Aorta (tissue), 5 donors: ENCODE results near the gene PRKCZ. TPM values are rescaled to one million over a fixed set of nuclear protein-coding genes. Genes with fewer than 3 reads are reported as not detected.
"Not testable (repeated sequence)": the region's sequence is repeated elsewhere in the genome, so short reads cannot be mapped to it uniquely, and the experiment has no call there.

Source experiments
- ATAC-seq: fragments of 200-7000 bp; cut with Tn5 transposase; one replicate; pipeline ENCODE4 v1.9.1; 2022; ENCODE audit warnings: moderate library complexity; ENCODE audit not compliant: low FRiP score
- DNase-seq, 2 donors: peaks; one replicate each; pipeline ENCODE4 v3.0.0-alpha.2; 2020
- H3K27ac ChIP-seq, 2 donors: one replicate each; pipeline ENCODE4 v1.5.1; 2013; ENCODE audit warnings: low read length in 2 of 2, mild to moderate bottlenecking in 2 of 2, moderate library complexity in 2 of 2, control low read depth in 1 of 2, inconsistent platforms in 1 of 2, low read depth in 1 of 2
- H3K27me3 ChIP-seq, 2 donors: one replicate each; pipeline ENCODE4 v1.6.1; 2013; ENCODE audit warnings: control low read depth in 1 of 2, low read length in 1 of 2, mild to moderate bottlenecking in 1 of 2, moderate library complexity in 1 of 2; ENCODE audit not compliant: insufficient read depth in 2 of 2, control insufficient read depth in 1 of 2
- H3K36me3 ChIP-seq, 2 donors: one replicate each; pipeline ENCODE4 v1.6.1; 2013; ENCODE audit warnings: control low read depth in 1 of 2, low read length in 1 of 2, mild to moderate bottlenecking in 1 of 2; ENCODE audit not compliant: insufficient read depth in 2 of 2, control insufficient read depth in 1 of 2
- H3K4me1 ChIP-seq, 2 donors: one replicate each; pipeline ENCODE4 v1.6.1; 2013; ENCODE audit warnings: low read length in 2 of 2, control low read depth in 1 of 2, mild to moderate bottlenecking in 1 of 2, moderate library complexity in 1 of 2; ENCODE audit not compliant: insufficient read depth in 2 of 2, control insufficient read depth in 1 of 2
- H3K4me3 ChIP-seq, 2 donors: one replicate each; pipeline ENCODE4 v1.5.1; 2013; ENCODE audit warnings: low read length in 2 of 2, control low read depth in 1 of 2, mild to moderate bottlenecking in 1 of 2
- H3K9me3 ChIP-seq: one replicate; pipeline ENCODE4 v1.6.1; 2013; ENCODE audit warnings: mild to moderate bottlenecking, low read length; ENCODE audit not compliant: control insufficient read depth
- WGBS, 2 donors: extraction: QIAGEN DNeasy Blood & Tissue Kit; methylation state at CpG; one replicate each; pipeline ENCODE4 v1.1.7; 2013; 5-methylcytosine and 5-hydroxymethylcytosine counted together
- intact Hi-C, 2 donors: fragments of 100-400 bp; cut with DNase I; formaldehyde crosslinking; loops; one replicate each; pipeline versions ENCODE4 v1.14.2 to v1.15.0; 2022
- polyA plus RNA-seq, 2 donors: library from polyadenylated mRNA; stranded (reverse); fragments of 200-250 nt; gene quantifications; one replicate each; pipeline ENCODE4 v1.2.3, GENCODE V29; 2013
- total RNA-seq, 2 donors: library from RNA; stranded (reverse); fragmentation: NEBNext Ultra II Directional; extraction: Animal tissue kit (Norgen Biotek cat#: 25700); gene quantifications; one replicate each; pipeline ENCODE4 v1.2.1, GENCODE V29; 2021
- donor health status: healthy with polysubstance abuse.
- donor health status: Bipolar disorder and iron deficiency.
- donor health status: DM: no; HTN: no; CAD: no.
- donor health status: DM: no; HTN: no; CAD: no.
- donor health status: DM: yes; HTN: yes; CAD: no.

Gene PRKCZ
- total and polyA plus RNA-seq, 4 donors: 1.5 to 23.2 (median 4.2) TPM

GRCh38 chr1:2109581-2110021 lies 59.4 kb downstream of the PRKCZ start:
- Histone ChIP-seq H3K9me3 (no peaks in the 10 kb centered on the region), H3K4me1 (no peaks in the 10 kb centered on the region), H3K27ac (no peak overlapping the region), H3K4me3 (no peak overlapping the region), H3K27me3 (no peaks in the 10 kb centered on the region), H3K36me3 (no peaks in the 10 kb centered on the region)
- 90 to 91% methylated on average over 24 of the region's 24 CpGs for WGBS, 2 donors
- DNase-seq: peak; percentile 46 to 65
- intact Hi-C loops: no loop called here
- no peak for ATAC-seq

DNA sequence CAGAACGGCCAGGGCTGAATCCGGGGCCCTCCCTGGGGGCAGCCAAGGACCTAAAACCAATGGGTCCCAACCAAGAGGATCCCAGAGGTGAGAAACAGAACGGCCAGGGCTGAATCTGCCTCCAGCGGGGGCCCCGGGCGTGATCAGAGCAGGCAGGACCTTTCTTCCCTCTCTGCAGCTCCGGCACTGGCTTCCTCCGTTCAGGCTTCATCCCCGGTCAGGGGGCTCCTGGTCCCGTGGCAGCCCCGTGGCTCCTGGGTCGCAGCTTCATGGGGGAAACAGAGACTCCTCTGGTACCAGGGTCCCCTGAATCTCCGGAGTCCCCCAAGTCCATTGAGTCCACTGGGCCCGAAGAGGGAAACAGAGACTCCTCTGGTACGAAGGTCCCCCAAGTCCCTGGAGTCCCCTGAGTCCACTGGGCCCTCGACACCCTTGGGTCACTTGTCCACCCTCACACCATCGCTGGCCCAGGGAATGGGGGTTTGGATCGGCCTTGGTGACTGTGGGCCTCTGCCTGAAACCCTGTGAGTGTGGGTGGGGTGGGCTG lies 60.1 kb downstream of the PRKCZ start:
- no peaks in the 10 kb centered on the region for H3K27me3 ChIP-seq
- 92 to 93% methylated on average over 15 to 18 of the region's 18 CpGs for WGBS, 2 donors
- H3K36me3 ChIP-seq: no peaks in the 10 kb centered on the region

DNA sequence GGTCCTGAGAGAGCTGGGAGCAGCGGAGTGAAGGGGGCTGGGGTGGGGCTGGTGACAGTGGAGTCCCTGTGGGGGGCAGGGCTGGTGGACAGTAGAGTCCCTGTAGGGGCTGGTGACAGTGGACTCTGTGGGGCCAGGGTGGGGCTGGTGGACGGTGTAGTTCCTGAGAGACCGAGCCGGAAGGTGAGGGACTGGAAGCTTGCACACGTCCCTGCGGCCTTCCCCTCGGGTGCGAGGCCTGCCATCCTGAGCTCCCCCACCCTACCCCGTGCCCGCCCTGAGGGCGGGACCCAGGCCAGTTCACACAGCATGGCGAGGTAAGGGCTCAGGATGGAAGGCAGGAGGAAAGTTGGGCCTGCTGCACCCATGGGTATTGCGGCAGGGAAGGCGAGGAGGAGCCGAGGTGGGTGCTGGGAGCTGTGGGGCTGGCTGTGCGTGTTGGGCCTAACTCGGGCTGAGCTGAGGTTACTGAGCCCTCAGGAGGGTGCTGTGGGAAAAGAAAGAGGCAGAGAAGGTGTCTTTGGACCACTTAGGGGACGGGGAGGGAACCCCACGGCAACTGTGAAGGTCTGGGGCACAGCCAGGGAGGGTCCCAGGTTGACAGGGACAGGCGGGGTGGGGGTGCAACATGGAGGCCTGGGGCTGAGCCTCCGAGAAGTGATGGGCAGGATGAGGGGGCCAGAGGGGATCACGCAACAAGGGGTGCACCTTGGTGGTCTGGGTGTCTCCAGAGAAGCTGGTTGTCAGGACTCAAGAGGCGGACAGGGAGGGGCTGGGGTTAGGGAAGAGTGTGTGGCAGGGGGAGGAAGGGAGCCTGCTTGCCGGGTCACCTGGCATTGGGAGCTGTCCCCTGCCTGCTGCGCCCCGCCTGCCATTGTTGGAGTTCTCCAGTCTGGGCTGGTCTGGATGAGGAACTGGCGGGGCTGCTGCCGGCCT lies 60.8 kb downstream of the PRKCZ start:
- Histone ChIP-seq H3K4me1 (no peaks in the 10 kb centered on the region), H3K9me3 (no peaks in the 10 kb centered on the region), H3K36me3 (no peaks in the 10 kb centered on the region), H3K27me3 (no peaks in the 10 kb centered on the region), H3K27ac (no peak overlapping the region), H3K4me3 (no peak overlapping the region)
- no peak for ATAC-seq
- peak; percentile 39 to 74 for DNase-seq
- 89 to 93% methylated on average over 28 of the region's 28 CpGs for WGBS, 2 donors
- intact Hi-C loops: no loop called here

More for the DNA sequence above, 60.1 kb downstream of the PRKCZ start:
- no peak overlapping the region for H3K27ac ChIP-seq
- H3K4me1 ChIP-seq: no peaks in the 10 kb centered on the region
- H3K9me3 ChIP-seq: no peaks in the 10 kb centered on the region
- intact Hi-C loops: no loop called here
- DNase-seq (peak; percentile 35 to 48), ATAC-seq (no peak)
- H3K4me3 ChIP-seq: no peak overlapping the region

- H3K27ac ChIP-seq: no peak overlapping the region
- no peaks in the 10 kb centered on the region for H3K36me3 ChIP-seq
- ATAC-seq: no peak
- WGBS, 2 donors: 85 to 89% methylated on average over 15 of the region's 15 CpGs
- peak; percentile 41 to 64 for DNase-seq
- no peaks in the 10 kb centered on the region for H3K27me3 ChIP-seq
- no peak overlapping the region for H3K4me3 ChIP-seq
- no peaks in the 10 kb centered on the region for H3K9me3 ChIP-seq
- H3K4me1 ChIP-seq: no peaks in the 10 kb centered on the region
- intact Hi-C loops: no loop called here
Observed at GRCh38 chr1:2111674-2112035, 61.4 kb downstream of the PRKCZ start.

- DNase-seq (peak; percentile 34 to 74), ATAC-seq (no peak)
- intact Hi-C loops: no loop called here
- 72 to 78% methylated on average over 17 of the region's 17 CpGs for WGBS, 2 donors
- Histone ChIP-seq H3K4me1 (no peaks in the 10 kb centered on the region), H3K9me3 (no peaks in the 10 kb centered on the region), H3K36me3 (no peaks in the 10 kb centered on the region), H3K27me3 (no peaks in the 10 kb centered on the region), H3K4me3 (no peak overlapping the region), H3K27ac (no peak overlapping the region)
Observed at GRCh38 chr1:2112280-2112701, 62.1 kb downstream of the PRKCZ start.

GRCh38 chr1:2113620-2114135 lies 63.5 kb downstream of the PRKCZ start:
- no peaks in the 10 kb centered on the region for H3K4me1 ChIP-seq
- no peaks in the 10 kb centered on the region for H3K9me3 ChIP-seq
- WGBS, 2 donors: 89 to 90% methylated on average over 14 to 15 of the region's 15 CpGs
- ATAC-seq (no peak), DNase-seq (peak; percentile 28 to 66)
- H3K36me3 ChIP-seq: no peaks in the 10 kb centered on the region
- H3K27me3 ChIP-seq: no peaks in the 10 kb centered on the region
- intact Hi-C loops: no loop called here
- no peak overlapping the region for H3K4me3 ChIP-seq
- no peak overlapping the region for H3K27ac ChIP-seq

- peak in 1 of 2 donors; percentile 1 for DNase-seq
- 87 to 88% methylated on average over 14 of the region's 14 CpGs for WGBS, 2 donors
- H3K9me3 ChIP-seq, H3K36me3 ChIP-seq, H3K27me3 ChIP-seq, ATAC-seq, intact Hi-C loops, H3K4me3 ChIP-seq, H3K4me1 ChIP-seq, H3K27ac ChIP-seq: not testable (repeated sequence)
Observed at GRCh38 chr1:2114635-2115007, 64.4 kb downstream of the PRKCZ start.

- H3K4me1 ChIP-seq: no peaks in the 10 kb centered on the region
- ATAC-seq (no peak), DNase-seq (peak; percentile 36 to 57)
- no peaks in the 10 kb centered on the region for H3K36me3 ChIP-seq
- H3K4me3 ChIP-seq: no peak overlapping the region
- H3K9me3 ChIP-seq: no peaks in the 10 kb centered on the region
- no peak overlapping the region for H3K27ac ChIP-seq
- 81 to 82% methylated on average over 33 of the region's 33 CpGs for WGBS, 2 donors
- no peaks in the 10 kb centered on the region for H3K27me3 ChIP-seq
- intact Hi-C loops: no loop called here
Observed at GRCh38 chr1:2115008-2115641, 64.9 kb downstream of the PRKCZ start.
